Testis (tissue), 3 donors: Measurements from ENCODE around the gene CCNK. TPM values are rescaled to one million over a fixed set of nuclear protein-coding genes. Genes with fewer than 3 reads are reported as not detected.

Experiments used
- DNase-seq: peaks from one replicate; pipeline ENCODE4 v3.0.0-alpha.2; 2019
- H3K27ac ChIP-seq, 2 donors: fragments of 200-600 bp; sonication (generic); one replicate each; pipeline ENCODE4 v1.5.1; 2019
- H3K27me3 ChIP-seq: fragments of 200-600 bp; sonication (generic); one replicate; pipeline ENCODE4 v1.5.1; 2019
- H3K36me3 ChIP-seq: fragments of 200-600 bp; sonication (generic); one replicate; pipeline ENCODE4 v1.5.1; 2017; ENCODE audit warnings: low read depth; ENCODE audit errors: missing control alignments
- H3K4me1 ChIP-seq: fragments of 200-600 bp; sonication (generic); one replicate; pipeline ENCODE4 v1.5.1; 2019
- H3K4me3 ChIP-seq, 2 donors: fragments of 200-600 bp; sonication (generic); one replicate each; pipeline ENCODE4 v1.5.1; 2017 to 2019
- H3K9me3 ChIP-seq: fragments of 200-600 bp; sonication (generic); one replicate; pipeline ENCODE4 v1.5.1; 2017
- CTCF ChIP-seq, 3 experiments: fragments of 450-650 bp in 2 of 3; fragments of 200-600 bp in 1 of 3; sonication (generic) in 1 of 3; IDR thresholded peaks; one replicate each; pipeline ENCODE4 v1.5.1; 2016 to 2019; ENCODE audit warnings: antibody characterized with exemption in 3 of 3, mild to moderate bottlenecking in 2 of 3, moderate library complexity in 1 of 3
- POLR2A ChIP-seq: fragments of 450-650 bp; IDR thresholded peaks from one replicate; pipeline ENCODE4 v1.6.1; 2017; ENCODE audit warnings: antibody characterized with exemption, mild to moderate bottlenecking, moderate library complexity
- WGBS, 2 donors: methylation state at CpG; one replicate each; pipeline ENCODE4 v1.1.5; 2018; 5-methylcytosine and 5-hydroxymethylcytosine counted together
- intact Hi-C: fragments of 100-400 bp; cut with DNase I; formaldehyde crosslinking; loops from one replicate; pipeline ENCODE4 v1.15.1; 2023; ENCODE audit warnings: low total_unique reads
- polyA plus RNA-seq: library from polyadenylated mRNA; stranded (reverse); fragments of 350-450 nt; fragmentation: Illumina TruSeq; extraction: RNeasy Lipid Tissue Mini Kit (QIAGEN cat#74804); gene quantifications from one replicate; pipeline ENCODE4 v1.2.3, GENCODE V29; 2014; ENCODE audit warnings: low read depth, low replicate concordance; ENCODE audit not compliant: insufficient read depth
- total RNA-seq, 2 donors: library from RNA; depleted of rRNA; stranded (reverse); fragments of >200 nt; gene quantifications; one replicate each; pipeline ENCODE4 v1.2.3, GENCODE V29; 2016

Gene CCNK
- total and polyA plus RNA-seq, 3 donors from 2014 or later = 69.1 to 134 (median 73.1) TPM

- Histone ChIP-seq H3K9me3 (no peaks in the 10 kb centered on the region), H3K4me1 (peaks cover 22% of the 10 kb centered on the region), H3K27me3 (no peaks in the 10 kb centered on the region), H3K36me3 (no peaks in the 10 kb centered on the region), H3K4me3 (peak within 1 kb of the TSS; percentile 95 to 100), H3K27ac (peak within 1 kb of the TSS; percentile 87 to 89)
- intact Hi-C loops = no loop called here
- peak; percentile 63 for DNase-seq
- peak in 1 of 3 experiments; percentile 24 for TF ChIP-seq CTCF (IDR thresholded peaks at IDR 0.05)
- TF ChIP-seq POLR2A = no peak
- 0 to 1% methylated on average over 25 to 76 of the region's 122 CpGs for WGBS, 2 donors
These were observed 1.0 kb upstream of the CCNK start, which contains the start of gene SETD3 for GRCh38 chr14:99479906-99480869. SETD3 (minus strand) TSS chr14:99480859; CDS start chr14:99465805, 15,054 bp downstream.

GRCh38 chr14:99481745-99482099 is 513 bp downstream of the CCNK start:
- Histone ChIP-seq H3K9me3 (no peaks in the 10 kb centered on the region), H3K27ac (peak overlapping the region; percentile 86 to 87), H3K27me3 (no peaks in the 10 kb centered on the region), H3K4me1 (peaks cover 22% of the 10 kb centered on the region), H3K36me3 (no peaks in the 10 kb centered on the region), H3K4me3 (peak overlapping the region; percentile 95 to 100)
- 0% methylated on average over 11 to 17 of the region's 17 CpGs for WGBS, 2 donors
- DNase-seq = no peak
- intact Hi-C loops = no loop called here
- no peak for TF ChIP-seq POLR2A
- TF ChIP-seq CTCF (IDR thresholded peaks at IDR 0.05) = no peak

- Histone ChIP-seq H3K4me3 (no peak overlapping the region), H3K36me3 (no peaks in the 10 kb centered on the region), H3K27me3 (no peaks in the 10 kb centered on the region), H3K9me3 (no peaks in the 10 kb centered on the region), H3K27ac (no peak overlapping the region), H3K4me1 (peaks cover 11% of the 10 kb centered on the region)
- DNase-seq = no peak
- 54 to 55% methylated on average over 2 of the region's 2 CpGs for WGBS, 2 donors
- intact Hi-C loops = no loop called here
- no peak for TF ChIP-seq CTCF (IDR thresholded peaks at IDR 0.05)
- no peak for TF ChIP-seq POLR2A
These were observed 2.9 kb downstream of the CCNK start for GRCh38 chr14:99484106-99484505.

DNA sequence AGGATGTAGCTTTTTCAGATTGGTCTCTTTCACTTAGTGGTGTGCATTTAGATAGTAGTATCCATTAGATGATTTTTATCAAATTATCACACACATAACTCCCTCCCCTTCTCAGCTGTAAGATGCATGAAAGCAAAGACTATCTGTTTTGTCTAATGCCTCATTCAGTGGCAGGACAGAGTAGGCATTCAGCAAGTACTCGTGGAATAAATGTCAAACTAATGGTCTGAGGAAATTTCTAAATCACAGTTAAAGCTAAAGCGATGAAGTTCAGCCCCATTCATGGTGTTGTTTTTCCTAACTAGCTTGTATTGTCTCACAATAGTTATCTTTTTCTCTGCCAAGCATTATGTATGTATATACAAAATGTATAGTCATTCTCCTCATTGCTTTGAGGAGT is 16.1 kb downstream of the CCNK start:
- no peak overlapping the region for H3K27ac ChIP-seq
- no peak overlapping the region for H3K4me3 ChIP-seq
- 84 to 94% methylated on average over 2 of the region's 2 CpGs for WGBS, 2 donors
- no peaks in the 10 kb centered on the region for H3K36me3 ChIP-seq
- TF ChIP-seq CTCF (IDR thresholded peaks at IDR 0.05) = no peak
- no peak for TF ChIP-seq POLR2A
- no peaks in the 10 kb centered on the region for H3K27me3 ChIP-seq
- intact Hi-C loops = no loop called here
- H3K9me3 ChIP-seq = no peaks in the 10 kb centered on the region
- H3K4me1 ChIP-seq = no peaks in the 10 kb centered on the region
- DNase-seq = no peak
